Measurements from ENCODE around the gene TMEM225.

DNA sequence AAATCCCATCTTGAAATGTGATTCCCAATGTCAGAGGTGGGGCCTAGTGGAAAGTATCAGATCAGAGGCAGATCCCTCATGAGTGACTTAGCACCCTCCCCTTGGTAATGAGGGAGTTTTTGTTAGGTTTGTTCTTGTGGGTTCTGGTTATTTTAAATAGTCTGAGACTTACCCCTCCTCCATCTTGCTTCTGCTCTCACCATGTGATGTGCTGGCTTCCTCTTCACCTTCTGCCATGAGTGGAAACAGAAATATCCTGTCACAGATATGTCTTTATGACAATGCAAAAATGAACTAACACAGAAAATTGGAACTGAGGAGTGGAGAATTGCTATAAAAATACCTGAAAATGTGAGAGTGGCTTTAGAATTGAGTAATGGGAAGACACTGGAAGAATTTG is 33.1 kb downstream of the TMEM225 start:
- TF ChIP-seq, protein P1, sequence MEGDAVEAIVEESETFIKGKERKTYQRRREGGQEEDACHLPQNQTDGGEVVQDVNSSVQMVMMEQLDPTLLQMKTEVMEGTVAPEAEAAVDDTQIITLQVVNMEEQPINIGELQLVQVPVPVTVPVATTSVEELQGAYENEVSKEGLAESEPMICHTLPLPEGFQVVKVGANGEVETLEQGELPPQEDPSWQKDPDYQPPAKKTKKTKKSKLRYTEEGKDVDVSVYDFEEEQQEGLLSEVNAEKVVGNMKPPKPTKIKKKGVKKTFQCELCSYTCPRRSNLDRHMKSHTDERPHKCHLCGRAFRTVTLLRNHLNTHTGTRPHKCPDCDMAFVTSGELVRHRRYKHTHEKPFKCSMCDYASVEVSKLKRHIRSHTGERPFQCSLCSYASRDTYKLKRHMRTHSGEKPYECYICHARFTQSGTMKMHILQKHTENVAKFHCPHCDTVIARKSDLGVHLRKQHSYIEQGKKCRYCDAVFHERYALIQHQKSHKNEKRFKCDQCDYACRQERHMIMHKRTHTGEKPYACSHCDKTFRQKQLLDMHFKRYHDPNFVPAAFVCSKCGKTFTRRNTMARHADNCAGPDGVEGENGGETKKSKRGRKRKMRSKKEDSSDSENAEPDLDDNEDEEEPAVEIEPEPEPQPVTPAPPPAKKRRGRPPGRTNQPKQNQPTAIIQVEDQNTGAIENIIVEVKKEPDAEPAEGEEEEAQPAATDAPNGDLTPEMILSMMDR (IDR thresholded peaks at IDR 0.05) = no peak
- no peak for TF ChIP-seq POLR2A (IDR thresholded peaks at IDR 0.05)

All from uterus (tissue), 2 donors.